Testis (tissue), 2 donors: Measurements from ENCODE around the gene PPARG.

Experiments
- CTCF ChIP-seq, 3 experiments: fragments of 450-650 bp in 2 of 3; fragments of 200-600 bp in 1 of 3; sonication (generic) in 1 of 3; IDR thresholded peaks; one replicate each; pipeline ENCODE4 v1.5.1; 2016 to 2019; ENCODE audit warnings: antibody characterized with exemption in 3 of 3, mild to moderate bottlenecking in 2 of 3, moderate library complexity in 1 of 3
- POLR2A ChIP-seq: fragments of 450-650 bp; IDR thresholded peaks from one replicate; pipeline ENCODE4 v1.6.1; 2017; ENCODE audit warnings: antibody characterized with exemption, mild to moderate bottlenecking, moderate library complexity

GRCh38 chr3:12371525-12372140 is 82.8 kb downstream of the PPARG start:
- no peak for TF ChIP-seq POLR2A
- no peak for TF ChIP-seq CTCF (IDR thresholded peaks at IDR 0.05)
